K562 (cell line): Measurements from ENCODE around the gene ACYP2. TPM values are rescaled to one million over a fixed set of nuclear protein-coding genes. Genes with fewer than 3 reads are reported as not detected.

Experiments
- ATAC-seq: fragments of 200-7000 bp; cut with Tn5 transposase; 3 replicates; pipeline ENCODE4 v1.9.1; 2020; ENCODE audit warnings: moderate library complexity
- Bru-seq: library from RNA; stranded (reverse); fragments of 400-500 nt; gene quantifications from one replicate; lab custom pipeline; 2021; lab: Mats Ljungman, UMichigan
- BruChase-seq, 2 experiments: library from RNA; stranded (reverse); fragments of 400-500 nt; gene quantifications; one replicate each; lab custom pipeline; 2021; lab: Mats Ljungman, UMichigan
- BruUV-seq: library from RNA; stranded (reverse); fragments of 400-500 nt; replicated peaks from 2 replicates; lab custom pipeline; 2021; lab: Mats Ljungman, UMichigan
- CTCF ChIA-PET: fragments of 300-600 bp; formaldehyde crosslinking; extraction: SDS; loops from one replicate; lab custom pipeline; 2021; ENCODE audit warnings: low intra/inter-chr PET ratio; lab: Yijun Ruan, JAX
- POLR2A ChIA-PET: fragments of 300-600, 350-650 bp; sonication (Branson Sonifier 250); formaldehyde crosslinking; extraction: SDS; loops from one replicate; lab custom pipeline; 2021; ENCODE audit warnings: antibody characterized with exemption, inconsistent platforms; lab: Yijun Ruan, JAX
- DNase-seq, 4 experiments: peaks; one replicate each; pipeline versions ENCODE4 v3.0.0 to v3.0.0-alpha.2; 2011 to 2018; ENCODE audit warnings: low spot score in 3 of 4, mixed read lengths in 3 of 4; ENCODE audit errors: extremely low read depth in 1 of 4
- FAIRE-seq: peaks from 2 replicates; lab custom pipeline; 2011; peaks lifted over from hg19 to GRCh38; lab: Jason Lieb, UNC
- H2AFZ ChIP-seq: 2 replicates; pipeline ENCODE4 v1.6.0; 2011; ENCODE audit warnings: low read depth, low read length, control low read depth, inconsistent platforms
- H3K27ac ChIP-seq: fragments of 200-600 bp; 3 replicates; pipeline ENCODE4 v1.8.0; 2011; ENCODE audit warnings: low read depth, mild to moderate bottlenecking, control low read depth, inconsistent platforms, low read length, moderate library complexity, mixed read lengths; ENCODE audit errors: extremely low read depth
- H3K27me3 ChIP-seq, 2 experiments: fragments of 300-600 bp in 1 of 2; 2 replicates in 1 of 2; 3 replicates in 1 of 2; pipeline versions ENCODE4 v1.6.0 to v1.8.0; 2011; ENCODE audit warnings: inconsistent platforms in 2 of 2, low read length in 2 of 2, mild to moderate bottlenecking in 1 of 2, mixed read lengths in 1 of 2, moderate library complexity in 1 of 2; ENCODE audit not compliant: control insufficient read depth in 2 of 2, insufficient read depth in 2 of 2
- H3K36me3 ChIP-seq: fragments of 300-600 bp; 3 replicates; pipeline ENCODE4 v1.8.0; 2011; ENCODE audit warnings: mild to moderate bottlenecking, low read length, inconsistent platforms; ENCODE audit not compliant: control insufficient read depth, insufficient read depth
- H3K4me1 ChIP-seq, 2 experiments: fragments of 200-600 bp in 1 of 2; replicated peaks in 1 of 2; 2 replicates in 1 of 2; 3 replicates in 1 of 2; pipeline versions ENCODE4 v1.5.1 to v1.8.0; 2011; ENCODE audit warnings: inconsistent platforms in 2 of 2, low read length in 2 of 2, mild to moderate bottlenecking in 1 of 2, mixed read lengths in 1 of 2, moderate library complexity in 1 of 2; ENCODE audit not compliant: control insufficient read depth in 2 of 2, insufficient read depth in 2 of 2
- H3K4me2 ChIP-seq: 2 replicates; pipeline ENCODE4 v1.6.1; 2011; ENCODE audit warnings: low read length, control low read depth, inconsistent platforms, mixed read lengths; ENCODE audit not compliant: insufficient read depth
- H3K4me3 ChIP-seq: fragments of 200-600 bp; sonication (generic), shearing (Covaris generic); 2 replicates; pipeline ENCODE4 v1.5.1; 2016; ENCODE audit warnings: control low read depth, inconsistent platforms
- H3K79me2 ChIP-seq: fragments of 200-600 bp; 3 replicates; pipeline ENCODE4 v1.8.0; 2011; ENCODE audit warnings: low read length, inconsistent platforms; ENCODE audit not compliant: control insufficient read depth, insufficient read depth
- H3K9ac ChIP-seq, 2 experiments: 2 replicates each; pipeline versions ENCODE4 v1.6.0 to v1.6.1; 2011; ENCODE audit warnings: low read depth in 2 of 2, low read length in 2 of 2, control low read depth in 1 of 2, inconsistent platforms in 1 of 2, mild to moderate bottlenecking in 1 of 2, mixed read lengths in 1 of 2; ENCODE audit not compliant: insufficient read depth in 1 of 2
- H3K9me1 ChIP-seq: one replicate; pipeline ENCODE4 v1.6.0; 2011; ENCODE audit warnings: inconsistent platforms, mild to moderate bottlenecking, low read length, moderate library complexity; ENCODE audit not compliant: control insufficient read depth, insufficient read depth
- H3K9me3 ChIP-seq: replicated peaks from 2 replicates; pipeline ENCODE4 v1.5.1; 2011; ENCODE audit warnings: low read depth, low read length, inconsistent platforms; ENCODE audit not compliant: control insufficient read depth, insufficient read depth
- H4K20me1 ChIP-seq: replicated peaks from 2 replicates; pipeline ENCODE4 v1.6.1; 2011; ENCODE audit warnings: low read length, inconsistent platforms, mixed read lengths; ENCODE audit not compliant: control insufficient read depth, insufficient read depth
- E2F8 ChIP-seq: fragments of 450-650 bp; IDR thresholded peaks from 2 replicates; pipeline ENCODE4 v1.7.1; 2018; ENCODE audit warnings: mild to moderate bottlenecking, low read depth; ENCODE audit not compliant: partially characterized antibody
- PTBP1 ChIP-seq: fragments of 200-400 bp; formaldehyde crosslinking; IDR thresholded peaks from 2 replicates; pipeline ENCODE4 v1.6.1; 2017; ENCODE audit warnings: low read depth, low read length
- RBM22 ChIP-seq: fragments of 200-400 bp; formaldehyde crosslinking; IDR thresholded peaks from 2 replicates; pipeline ENCODE4 v1.6.1; 2018; ENCODE audit warnings: low read length, low read depth; ENCODE audit not compliant: poor library complexity, severe bottlenecking
- ZNF274 ChIP-seq: IDR thresholded peaks from 2 replicates; pipeline ENCODE4 v1.6.1; 2011; ENCODE audit warnings: low read depth, mild to moderate bottlenecking, low read length, moderate library complexity, borderline replicate concordance
- WGBS: fragments of 100-300 bp; shearing (Covaris generic); methylation state at CpG from one replicate; pipeline ENCODE4 v1.1.6; 2016; ENCODE audit warnings: low coverage, mixed read lengths; ENCODE audit not compliant: insufficient coverage; ENCODE audit errors: missing lambda C conversion rate; 5-methylcytosine and 5-hydroxymethylcytosine counted together
- in situ Hi-C: fragments of 300-500 bp; cut with MboI; formaldehyde crosslinking; loops from 4 replicates; pipeline ENCODE4 v1.15.0; 2018; ENCODE audit warnings: inconsistent platforms, mixed read lengths
- intact Hi-C: fragments of 100-400 bp; cut with micrococcal nuclease; formaldehyde crosslinking; loops from 2 replicates; pipeline ENCODE4 v1.14.2; 2022
- long read RNA-seq, 3 experiments: library from polyadenylated mRNA in 2 of 3; library from RNA in 1 of 3; unstranded in 2 of 3; stranded (forward) in 1 of 3; transcript quantifications; one replicate each; pipeline ENCODE4 v2.0.0, GENCODE V29; 2019 to 2022
- polyA minus RNA-seq, 3 experiments: library from RNA; depleted of rRNA, polyadenylated mRNA; stranded (reverse); fragments of >200 nt; gene quantifications; 2 replicates each; pipeline ENCODE4 v1.2.3, GENCODE V29; 2011
- polyA plus RNA-seq, 8 experiments: library from polyadenylated mRNA; depleted of rRNA in 4 of 8; stranded (reverse) in 5 of 8; unstranded in 3 of 8; fragments of >200 nt; fragmentation: Nextera tagmentation in 2 of 8; fragmentation: Illumina TruSeq in 1 of 8; extraction: Ambion mirVana in 2 of 8; extraction: Trizol in 1 of 8; gene quantifications; 2 replicates each; pipeline versions ENCODE4 v1.2.1 to v1.2.3, GENCODE V29; 2011 to 2014; ENCODE audit warnings: inconsistent platforms in 1 of 8, missing spikeins in 1 of 8
- total RNA-seq, 7 experiments: library from RNA; depleted of rRNA in 6 of 7; stranded (reverse); fragments of >200 nt in 6 of 7; fragmentation: Illumina TruSeq in 2 of 7; extraction: Trizol in 2 of 7; gene quantifications; 2 replicates each; pipeline versions ENCODE4 v1.2.1 to v1.2.3, GENCODE V29; 2011 to 2021; ENCODE audit warnings: low replicate concordance in 1 of 7
- TF ChIP-seq, protein P1 (sequence below): sonication (generic); formaldehyde crosslinking; IDR thresholded peaks from 2 replicates; pipeline ENCODE4 v1.8.0; 2022; ENCODE audit warnings: mild to moderate bottlenecking, low read depth, missing genetic modification reagents

ACYP2 gene
- 3.8 and 6.9 TPM in 2 replicates for total RNA-seq (2011; cell fraction: chromatin; rRNA removed; ENCODE audit: low replicate concordance)
- 3.0 and 3.3 TPM in 2 replicates for total RNA-seq (2011; cell fraction: nucleolus; rRNA removed)
- 5.1 and 11.3 TPM in 2 replicates for total RNA-seq (2011; cell fraction: nucleoplasm; rRNA removed)
- total RNA-seq (2014; rRNA removed) (2.2 and 3.0 TPM in 2 replicates), total RNA-seq (2014; rRNA removed; fragmentation: Illumina TruSeq; extraction: Trizol) (1.3 and 1.8 TPM in 2 replicates), total RNA-seq (2015; rRNA removed; fragmentation: Illumina TruSeq; extraction: Trizol) (1.9 and 2.2 TPM in 2 replicates), total RNA-seq (2021) (3.4 and 4.1 TPM in 2 replicates), polyA plus RNA-seq (2011; rRNA removed) (2.2 and 3.1 TPM in 2 replicates), polyA plus RNA-seq (2014; fragmentation: Illumina TruSeq; extraction: Trizol) (1.0 and 1.2 TPM in 2 replicates), polyA plus RNA-seq (2014; fragmentation: Nextera tagmentation; extraction: Ambion mirVana) (1 to 10 TPM; 1.9 to 2.2 TPM), polyA plus RNA-seq (2014; rRNA removed) (2.0 and 3.4 TPM in 2 replicates), polyA minus RNA-seq (2011; rRNA and poly(A)+ RNA removed) (1.1 and 2.8 TPM in 2 replicates), Bru-seq, nascent RNA (percentile 42 among the genes with signal in this experiment), BruChase-seq, experiment 1, labeled RNA remaining after a 2-hour chase (percentile 46 among the genes with signal in this experiment), BruChase-seq, experiment 2, labeled RNA remaining after a 6-hour chase (percentile 45 among the genes with signal in this experiment)
- 2.8 and 3.8 TPM in 2 replicates for polyA plus RNA-seq (2011; cell fraction: cytosol; rRNA removed)
- 1.4 and 2.0 TPM in 2 replicates for polyA plus RNA-seq (2011; cell fraction: nucleus; rRNA removed)
- 5.2 and 6.5 TPM in 2 replicates for polyA plus RNA-seq (2012)
- 1.0 and 1.4 TPM in 2 replicates for polyA minus RNA-seq (2011; cell fraction: cytosol; rRNA and poly(A)+ RNA removed)
- 2.7 and 4.7 TPM in 2 replicates for polyA minus RNA-seq (2011; cell fraction: nucleus; rRNA and poly(A)+ RNA removed)
- long read RNA-seq, experiment 1, partial matches to known transcripts = 14 of 30 reads
- long read RNA-seq, experiment 1, other reads (novel, unspliced or antisense) = 16 of 30 reads
- long read RNA-seq, experiment 2, partial matches to known transcripts = 1 of 3 reads
- long read RNA-seq, experiment 2, other reads (novel, unspliced or antisense) = 2 of 3 reads
- long read RNA-seq, experiment 3, partial matches to known transcripts = 0 of 4 reads
- long read RNA-seq, experiment 3, other reads (novel, unspliced or antisense) = 4 of 4 reads

GRCh38 chr2:54115284-54116137 is at the start of gene ACYP2:
ACYP2 (plus strand) TSS chr2:54115615.
- POLR2A ChIA-PET = interaction anchor here (0.6 to 2.1 kb wide), 8 partner anchors 11 to 1165 kb away, joined by 3 to 8 read pairs (median 3); no protein-coding TSS in a partner anchor
- peak; percentile 96 to 97 (median 96) for DNase-seq
- H4K20me1 ChIP-seq = no peaks in the 10 kb centered on the region
- H3K4me2 ChIP-seq = peak within 1 kb of the TSS; percentile 89
- WGBS = 1% methylated on average over 43 of the region's 57 CpGs
- peaks cover 0 to 6% of the 10 kb centered on the region in 2 experiments; a peak in 1 of 5 replicates for H3K4me1 ChIP-seq
- H3K36me3 ChIP-seq = no peaks in the 10 kb centered on the region
- BruUV-seq = TSS peak; percentile 83
- H3K4me3 ChIP-seq = peak within 1 kb of the TSS; percentile 70
- peak within 1 kb of the TSS; percentile 99 for H3K27ac ChIP-seq
- H3K79me2 ChIP-seq = peaks cover 7% of the 10 kb centered on the region; the same call in 1 of the 3 replicates
- no peaks in the 10 kb centered on the region for H3K27me3 ChIP-seq
- H3K9me1 ChIP-seq = no peaks in the 10 kb centered on the region
- peak; percentile 96 for ATAC-seq
- peak; percentile 91 for FAIRE-seq
- peak within 1 kb of the TSS; percentile 99 for H2AFZ ChIP-seq
- peaks cover 5% of the 10 kb centered on the region for H3K9me3 ChIP-seq
- peak within 1 kb of the TSS; percentile 92 to 94 for H3K9ac ChIP-seq
- CTCF ChIA-PET = no interaction called here
- intact Hi-C loops (no loop called here), in situ Hi-C loops (loop anchor here (10.0 kb wide), 1 partner anchor 589 kb away; no protein-coding TSS in a partner anchor)
- peak; percentile 68 for TF ChIP-seq E2F8
- no peak for TF ChIP-seq ZNF274
- TF ChIP-seq PTBP1 = 0 out of 2 replicates have a peak, but pooled peaks have one; percentile 24
- TF ChIP-seq, protein P1, sequence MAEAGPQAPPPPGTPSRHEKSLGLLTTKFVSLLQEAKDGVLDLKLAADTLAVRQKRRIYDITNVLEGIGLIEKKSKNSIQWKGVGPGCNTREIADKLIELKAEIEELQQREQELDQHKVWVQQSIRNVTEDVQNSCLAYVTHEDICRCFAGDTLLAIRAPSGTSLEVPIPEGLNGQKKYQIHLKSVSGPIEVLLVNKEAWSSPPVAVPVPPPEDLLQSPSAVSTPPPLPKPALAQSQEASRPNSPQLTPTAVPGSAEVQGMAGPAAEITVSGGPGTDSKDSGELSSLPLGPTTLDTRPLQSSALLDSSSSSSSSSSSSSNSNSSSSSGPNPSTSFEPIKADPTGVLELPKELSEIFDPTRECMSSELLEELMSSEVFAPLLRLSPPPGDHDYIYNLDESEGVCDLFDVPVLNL (CRISPR knock-in tag) = 0 out of 2 replicates have a peak, but pooled peaks have one; percentile 50
- TF ChIP-seq RBM22 = peak; percentile 67
